Upper lobe of left lung (tissue), 4 donors: ENCODE results near the gene TMEM200B.

Source experiments
- CTCF ChIP-seq, 6 experiments: fragments of 450-650 bp in 4 of 6; fragments of 200-600 bp in 2 of 6; sonication (generic) in 2 of 6; IDR thresholded peaks; one replicate each; pipeline ENCODE4 v1.5.1; 2016 to 2019; ENCODE audit warnings: antibody characterized with exemption in 6 of 6
- EP300 ChIP-seq, 4 donors: sonication (generic); formaldehyde crosslinking; IDR thresholded peaks; one replicate each; pipeline ENCODE4 v1.5.1; 2017; ENCODE audit warnings: antibody characterized with exemption in 4 of 4, control low read depth in 2 of 4
- POLR2A ChIP-seq, 4 donors: fragments of 450-650 bp; IDR thresholded peaks; one replicate each; pipeline ENCODE4 v1.5.1; 2016 to 2017; ENCODE audit warnings: antibody characterized with exemption in 4 of 4, mild to moderate bottlenecking in 2 of 4

- TF ChIP-seq CTCF (IDR thresholded peaks at IDR 0.05) (no peak), POLR2A (IDR thresholded peaks at IDR 0.05) (no peak), EP300 (IDR thresholded peaks at IDR 0.05) (no peak)
These were observed 10.1 kb downstream of the TMEM200B start for GRCh38 chr1:29113413-29114117.
